HG02852 (cell line): ENCODE measurements around the gene ZNF664.
"Not testable (repeated sequence)": the region's sequence is repeated elsewhere in the genome, so short reads cannot be mapped to it uniquely, and the experiment has no call there.

Experiments used
- ATAC-seq: cut with Tn5 transposase; IDR thresholded peaks from one replicate; pipeline ENCODE4 v1.9.1; 2021; ENCODE audit warnings: mild to moderate bottlenecking, moderate library complexity; ENCODE audit not compliant: unreplicated experiment

The ZNF664 gene

GRCh38 chr12:123941000-123941399 is 32.0 kb upstream of the ZNF664 start:
- no peak for ATAC-seq

GRCh38 chr12:123941624-123942237 is 31.3 kb upstream of the ZNF664 start:
- no peak for ATAC-seq

GRCh38 chr12:123942238-123942653 is 30.8 kb upstream of the ZNF664 start:
- no peak for ATAC-seq

- ATAC-seq: no peak
Measured at GRCh38 chr12:123942911-123943648, 29.9 kb upstream of the ZNF664 start.

- no peak for ATAC-seq
Measured at GRCh38 chr12:123943816-123944215, 29.2 kb upstream of the ZNF664 start.

- ATAC-seq: no peak
Measured at GRCh38 chr12:123944696-123945095, 28.3 kb upstream of the ZNF664 start.

- ATAC-seq: no peak
Measured at GRCh38 chr12:123945287-123946151, 27.5 kb upstream of the ZNF664 start.

- no peak for ATAC-seq
Measured at GRCh38 chr12:123946152-123946515, 26.9 kb upstream of the ZNF664 start.

GRCh38 chr12:123946516-123947505 is 26.2 kb upstream of the ZNF664 start:
- not testable (repeated sequence) for ATAC-seq

GRCh38 chr12:123947531-123947930 is 25.5 kb upstream of the ZNF664 start:
- ATAC-seq: not testable (repeated sequence)

GRCh38 chr12:123948401-123948795 is 24.6 kb upstream of the ZNF664 start:
- ATAC-seq: no peak

- ATAC-seq: no peak
Measured at GRCh38 chr12:123948796-123949769, 23.9 kb upstream of the ZNF664 start.

- ATAC-seq: no peak
Measured at GRCh38 chr12:123949770-123950165, 23.2 kb upstream of the ZNF664 start.

GRCh38 chr12:123950476-123951349 is 22.3 kb upstream of the ZNF664 start:
- no peak for ATAC-seq

GRCh38 chr12:123951467-123951866 is 21.5 kb upstream of the ZNF664 start:
- ATAC-seq: no peak

GRCh38 chr12:123952037-123952436 is 21.0 kb upstream of the ZNF664 start:
- ATAC-seq: no peak

GRCh38 chr12:123954647-123955350 is 18.2 kb upstream of the ZNF664 start:
- no peak for ATAC-seq

- no peak for ATAC-seq
Measured at GRCh38 chr12:123956249-123956648, 16.8 kb upstream of the ZNF664 start.
